ENCODE results near the gene SMAD9. TPM values are rescaled to one million over a fixed set of nuclear protein-coding genes. Genes with fewer than 3 reads are reported as not detected.

The SMAD9 gene
- total and polyA plus RNA-seq, 2 of the 4 experiments (the other 2 are of a cell fraction), result 3.2 to 4.8 TPM

- no peaks in the 10 kb centered on the region for H3K27me3 ChIP-seq (ENCODE audit: control insufficient read depth, insufficient read depth, low read length)
- no peak overlapping the region for H2AK5ac ChIP-seq (ENCODE audit: low read depth, low read length)
- H4K5ac ChIP-seq (ENCODE audit: low read depth, low read length), result no peak overlapping the region
- no peaks in the 10 kb centered on the region for H4K20me1 ChIP-seq (ENCODE audit: insufficient read depth, low read length)
- H3K4ac ChIP-seq (ENCODE audit: low read depth, low read length), result no peak overlapping the region
- no peak overlapping the region for H3K27ac ChIP-seq (ENCODE audit: insufficient read depth, low read length)
- peaks cover 3% of the 10 kb centered on the region for H3K4me1 ChIP-seq (ENCODE audit: control insufficient read depth, insufficient read depth, low read length)
- no peak overlapping the region for H3K18ac ChIP-seq (ENCODE audit: low read depth, low read length)
- H3K23ac ChIP-seq (ENCODE audit: low read depth, low read length), result no peak overlapping the region
- no peak overlapping the region for H2BK120ac ChIP-seq (ENCODE audit: low read depth, low read length)
- ChIA-PET CTCF (interaction anchor here (0.6 kb wide), 1 partner anchor 375 kb away, joined by 3 read pairs; no protein-coding TSS in a partner anchor), POLR2A (ENCODE audit: unreplicated experiment) (no interaction called here)
- H3K36me3 ChIP-seq (ENCODE audit: control insufficient read depth, insufficient read depth, low read length), result peaks cover 19% of the 10 kb centered on the region
- no peaks in the 10 kb centered on the region for H3K9me3 ChIP-seq (ENCODE audit: control insufficient read depth, insufficient read depth, low read length)
- no peak for TF ChIP-seq BHLHE40 (IDR thresholded peaks at IDR 0.05; ENCODE audit: low read depth, low read length)
- TF ChIP-seq CHD1 (IDR thresholded peaks at IDR 0.05; ENCODE audit: low read depth, low read length), result no peak
- TF ChIP-seq SMC3 (IDR thresholded peaks at IDR 0.05; ENCODE audit: low read depth, low read length), result no peak
- TF ChIP-seq FOS (IDR thresholded peaks at IDR 0.05; ENCODE audit: low read depth, low read length), result no peak
- no peak for TF ChIP-seq USF2 (IDR thresholded peaks at IDR 0.05; ENCODE audit: low read depth, low read length)
- no peak for TF ChIP-seq MAZ (IDR thresholded peaks at IDR 0.05; ENCODE audit: borderline replicate concordance, low read depth, low read length)
- TF ChIP-seq MXI1 (IDR thresholded peaks at IDR 0.05; ENCODE audit: borderline replicate concordance, low read depth, low read length), result no peak
- in situ Hi-C loops (cut with MboI; ENCODE audit: low sequenced_read_pairs) (no loop called here), intact Hi-C loops (cut with micrococcal nuclease) (no loop called here), dilution Hi-C loops (cut with HindIII; ENCODE audit: low sequenced_read_pairs, unreplicated experiment) (no loop called here)
- H3K56ac ChIP-seq (ENCODE audit: extremely low read depth, insufficient read depth, low read length), result no peak overlapping the region
- no peak for ATAC-seq (ENCODE audit: low read depth)
- H2BK5ac ChIP-seq (ENCODE audit: low read depth, low read length, poor library complexity, severe bottlenecking), result no peak overlapping the region
- no peak overlapping the region for H3K4me3 ChIP-seq (ENCODE audit: insufficient read depth, low read depth, low read length)
- peaks cover 6 to 11% of the 10 kb centered on the region in 2 experiments for H3K79me1 ChIP-seq (ENCODE audit: low read depth in 1 of 2, low read length in 2 of 2)
- no peak overlapping the region for H3K14ac ChIP-seq (replicated peaks; ENCODE audit: low read depth, low read length)
- BruUV-seq (replicated peaks), result no TSS peak
- H2AFZ ChIP-seq (replicated peaks; ENCODE audit: low read length, poor library complexity), result no peak overlapping the region
- WGBS, 2 experiments (ENCODE audit: extremely low coverage in 2 of 2, insufficient read length in 1 of 2), result no CpG with 5 or more reads among the region's 2 CpGs
- no peak overlapping the region for H3K4me2 ChIP-seq (ENCODE audit: low read depth, low read length)
- no peak overlapping the region for H2BK15ac ChIP-seq (ENCODE audit: low read depth, low read length)
- no peak overlapping the region for H4K8ac ChIP-seq (ENCODE audit: low read depth in 2 of 2, low read length in 2 of 2)
- peaks cover 6% of the 10 kb centered on the region; the same call in 1 of the 2 replicates for H3K9me1 ChIP-seq (ENCODE audit: insufficient read depth, low read length)
- H4K91ac ChIP-seq (ENCODE audit: insufficient read depth, low read depth, low read length), result no peak overlapping the region
- H2AK9ac ChIP-seq (replicated peaks; ENCODE audit: low read depth, low read length, poor library complexity), result no peak overlapping the region
- no peak for DNase-seq
- no peak overlapping the region for H3K9ac ChIP-seq (ENCODE audit: low read depth, low read length)
- H2BK20ac ChIP-seq (ENCODE audit: low read depth, low read length), result no peak overlapping the region
These were observed 39.5 kb upstream of the SMAD9 start for GRCh38 chr13:36959456-36960116.
